ENCODE results near the gene STARD7.

STARD7 gene

GRCh38 chr2:96186562-96186961, 22.1 kb downstream of the STARD7 start:
- Histone ChIP-seq H3K27me3 (no peaks in the 10 kb centered on the region), H3K9me3 (no peaks in the 10 kb centered on the region), H3K36me3 (peaks cover 31% of the 10 kb centered on the region), H3K4me1 (no peaks in the 10 kb centered on the region), H3K4me3 (ENCODE audit: low read depth, low read length) (no peak overlapping the region)
- no peak for TF ChIP-seq CTCF (IDR thresholded peaks at IDR 0.05; ENCODE audit: low read depth, low read length)
- no peak for DNase-seq

GRCh38 chr2:96185516-96185915, 23.1 kb downstream of the STARD7 start:
- H3K4me1 ChIP-seq, result no peaks in the 10 kb centered on the region
- peaks cover 26% of the 10 kb centered on the region for H3K36me3 ChIP-seq
- no peaks in the 10 kb centered on the region for H3K27me3 ChIP-seq
- no peaks in the 10 kb centered on the region for H3K9me3 ChIP-seq
- no peak overlapping the region for H3K4me3 ChIP-seq (ENCODE audit: low read depth, low read length)
- no peak for DNase-seq
- TF ChIP-seq CTCF (IDR thresholded peaks at IDR 0.05; ENCODE audit: low read depth, low read length), result no peak

GRCh38 chr2:96184989-96185388, 23.6 kb downstream of the STARD7 start:
- Histone ChIP-seq H3K36me3 (peaks cover 26% of the 10 kb centered on the region), H3K27me3 (no peaks in the 10 kb centered on the region), H3K4me3 (ENCODE audit: low read depth, low read length) (no peak overlapping the region), H3K9me3 (no peaks in the 10 kb centered on the region), H3K4me1 (no peaks in the 10 kb centered on the region)
- no peak for DNase-seq
- TF ChIP-seq CTCF (IDR thresholded peaks at IDR 0.05; ENCODE audit: low read depth, low read length), result no peak

- peaks cover 25% of the 10 kb centered on the region for H3K36me3 ChIP-seq
- H3K4me3 ChIP-seq (ENCODE audit: low read depth, low read length), result no peak overlapping the region
- H3K4me1 ChIP-seq, result no peaks in the 10 kb centered on the region
- no peak for TF ChIP-seq CTCF (IDR thresholded peaks at IDR 0.05; ENCODE audit: low read depth, low read length)
- H3K27me3 ChIP-seq, result no peaks in the 10 kb centered on the region
- no peak for DNase-seq
- H3K9me3 ChIP-seq, result no peaks in the 10 kb centered on the region
Measured at GRCh38 chr2:96184188-96184587, 24.4 kb downstream of the STARD7 start.

- no peak overlapping the region for H3K4me3 ChIP-seq (ENCODE audit: low read depth, low read length)
- no peak for DNase-seq
- TF ChIP-seq CTCF (IDR thresholded peaks at IDR 0.05; ENCODE audit: low read depth, low read length), result no peak
- H3K4me1 ChIP-seq, result no peaks in the 10 kb centered on the region
- peaks cover 14% of the 10 kb centered on the region for H3K36me3 ChIP-seq
- no peaks in the 10 kb centered on the region for H3K27me3 ChIP-seq
- H3K9me3 ChIP-seq, result no peaks in the 10 kb centered on the region
Measured at GRCh38 chr2:96181529-96181928, 27.1 kb downstream of the STARD7 start.

GRCh38 chr2:96180521-96180920, 28.1 kb downstream of the STARD7 start:
- no peak for DNase-seq
- Histone ChIP-seq H3K4me3 (ENCODE audit: low read depth, low read length) (no peak overlapping the region), H3K9me3 (no peaks in the 10 kb centered on the region), H3K27me3 (no peaks in the 10 kb centered on the region), H3K36me3 (peaks cover 6% of the 10 kb centered on the region; the same call in 1 of the 2 replicates), H3K4me1 (no peaks in the 10 kb centered on the region)
- TF ChIP-seq CTCF (IDR thresholded peaks at IDR 0.05; ENCODE audit: low read depth, low read length), result no peak
